DMS79 (cell line): ENCODE data around the gene NRDC.
A peak's percentile ranks its signal among the peaks of the same experiment; 100 is the strongest.
"Not testable (repeated sequence)": the region's sequence is repeated elsewhere in the genome, so short reads cannot be mapped to it uniquely, and the experiment has no call there.

Source experiments
- DNase-seq: peaks from one replicate; lab custom pipeline; 2025; lab: John Stamatoyannopoulos, UW

Gene NRDC

GRCh38 chr1:51840743-51841461 lies 37.6 kb downstream of the NRDC start:
- DNase-seq = no peak

GRCh38 chr1:51840182-51840581 lies 38.3 kb downstream of the NRDC start:
- no peak for DNase-seq

- no peak for DNase-seq
Measured at GRCh38 chr1:51839094-51839493, 39.4 kb downstream of the NRDC start.

- DNase-seq = no peak
Measured at GRCh38 chr1:51837243-51837642, 41.3 kb downstream of the NRDC start.

GRCh38 chr1:51833700-51834099 lies 44.8 kb downstream of the NRDC start:
- DNase-seq = no peak

- DNase-seq = no peak
Measured at GRCh38 chr1:51829058-51829457, 49.5 kb downstream of the NRDC start.

- no peak for DNase-seq
Measured at GRCh38 chr1:51819810-51820209, 58.7 kb downstream of the NRDC start.

- not testable (repeated sequence) for DNase-seq
Measured at GRCh38 chr1:51819021-51819420, 59.5 kb downstream of the NRDC start.

- DNase-seq = no peak
Measured at GRCh38 chr1:51818487-51818886, 60.0 kb downstream of the NRDC start.

- no peak for DNase-seq
Measured at GRCh38 chr1:51814513-51814912, 64.0 kb downstream of the NRDC start.

- no peak for DNase-seq
Measured at GRCh38 chr1:51799372-51799771, 79.2 kb downstream of the NRDC start.

GRCh38 chr1:51794868-51795267 lies 83.7 kb downstream of the NRDC start:
- DNase-seq = no peak

GRCh38 chr1:51794260-51794659 lies 84.3 kb downstream of the NRDC start:
- no peak for DNase-seq

GRCh38 chr1:51792864-51793263 lies 85.7 kb downstream of the NRDC start:
- no peak for DNase-seq

GRCh38 chr1:51791888-51792287 lies 86.6 kb downstream of the NRDC start:
- no peak for DNase-seq

GRCh38 chr1:51790385-51790784 lies 88.1 kb downstream of the NRDC start:
- no peak for DNase-seq

GRCh38 chr1:51789342-51789741 lies 89.2 kb downstream of the NRDC start:
- DNase-seq = no peak

GRCh38 chr1:51788938-51789337 lies 89.6 kb downstream of the NRDC start:
- DNase-seq = no peak

- DNase-seq = no peak
Measured at GRCh38 chr1:51784997-51785421, 93.5 kb downstream of the NRDC start.

- no peak for DNase-seq
Measured at GRCh38 chr1:51780927-51781326, 97.6 kb downstream of the NRDC start.

GRCh38 chr1:51776408-51776807 lies 102.1 kb downstream of the NRDC start:
- no peak for DNase-seq

- peak; percentile 18 for DNase-seq
Measured at GRCh38 chr1:51768971-51769588, 109.4 kb downstream of the NRDC start.

GRCh38 chr1:51761351-51761750 lies 117.2 kb downstream of the NRDC start:
- no peak for DNase-seq

- DNase-seq = no peak
Measured at GRCh38 chr1:51760872-51761271, 117.7 kb downstream of the NRDC start.
